Measurements from ENCODE around the gene PPP1R12C.

PPP1R12C gene

DNA sequence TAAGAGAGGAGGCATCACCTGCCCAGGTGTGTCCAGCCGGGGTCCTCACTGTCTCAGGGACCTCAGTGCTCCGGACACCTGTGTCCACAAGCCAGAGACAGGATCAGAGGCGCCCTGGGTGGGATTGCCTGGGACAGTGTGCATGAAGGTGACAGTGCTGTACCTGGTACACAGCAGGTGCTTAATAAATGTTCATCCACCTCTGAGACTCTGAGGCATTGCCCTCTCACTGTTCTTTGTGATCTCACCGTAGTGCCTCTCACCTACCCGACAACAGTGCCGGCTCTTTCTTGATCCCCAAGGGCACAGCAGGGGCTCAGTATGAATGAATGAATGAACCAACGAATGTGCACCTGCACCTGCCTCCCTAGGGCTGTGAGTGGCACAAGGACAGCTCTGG, 63.7 kb downstream of the PPP1R12C start:
- no peaks in the 10 kb centered on the region for H3K27me3 ChIP-seq (ENCODE audit: control insufficient read depth, insufficient read depth, low read length)
- no peak overlapping the region for H3K9ac ChIP-seq (ENCODE audit: low read depth, low read length)
- H3K4me3 ChIP-seq (ENCODE audit: low read depth, low read length), result no peak overlapping the region
- peaks cover 37% of the 10 kb centered on the region for H3K36me3 ChIP-seq (ENCODE audit: control insufficient read depth, insufficient read depth, low read length)
- no peaks in the 10 kb centered on the region for H3K9me3 ChIP-seq (ENCODE audit: control insufficient read depth, insufficient read depth, low read length)
- no peaks in the 10 kb centered on the region for H3K4me1 ChIP-seq (ENCODE audit: control insufficient read depth, insufficient read depth, low read length)

DNA sequence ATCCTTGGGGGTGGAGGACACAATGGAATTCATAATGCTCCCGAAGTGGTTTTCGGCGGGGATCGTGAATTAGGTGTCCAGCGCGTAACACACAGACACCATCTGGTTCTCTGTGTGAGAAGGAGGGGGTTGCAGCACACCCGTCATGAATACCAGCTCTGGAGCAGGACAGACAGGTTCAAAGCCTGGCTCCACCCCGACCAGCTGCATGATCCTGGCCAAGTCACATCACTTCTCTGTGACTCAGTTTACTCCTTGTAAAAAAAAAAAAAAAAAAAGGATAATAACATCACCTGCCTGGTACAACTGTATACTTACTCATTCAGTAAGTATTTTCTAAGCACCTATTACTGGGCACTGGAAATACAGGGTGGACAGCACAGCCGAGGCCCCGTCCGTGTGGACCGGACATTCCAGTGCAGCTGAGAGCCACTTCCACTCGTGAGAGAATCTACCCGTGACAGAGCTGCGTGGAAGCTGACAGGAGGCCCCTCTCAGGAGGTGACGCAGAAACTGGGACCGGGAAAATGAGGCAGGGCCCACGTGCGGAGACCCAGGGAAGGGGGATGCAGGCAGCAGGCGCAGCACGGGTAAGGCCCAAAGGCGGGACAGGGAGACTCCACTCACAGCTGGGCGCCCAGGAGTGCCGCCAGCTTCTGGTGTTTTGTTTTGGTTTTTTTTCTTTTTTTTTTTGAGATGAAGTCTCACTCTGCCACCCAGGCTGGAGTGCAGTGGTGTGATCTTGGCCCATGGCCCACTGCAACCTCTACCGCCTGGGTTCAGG, 66.5 kb downstream of the PPP1R12C start:
- peaks cover 58% of the 10 kb centered on the region for H3K36me3 ChIP-seq (ENCODE audit: control insufficient read depth, insufficient read depth, low read length)
- no peaks in the 10 kb centered on the region for H3K9me3 ChIP-seq (ENCODE audit: control insufficient read depth, insufficient read depth, low read length)
- no peaks in the 10 kb centered on the region for H3K27me3 ChIP-seq (ENCODE audit: control insufficient read depth, insufficient read depth, low read length)
- H3K4me3 ChIP-seq (ENCODE audit: low read depth, low read length), result no peak overlapping the region
- no peaks in the 10 kb centered on the region for H3K4me1 ChIP-seq (ENCODE audit: control insufficient read depth, insufficient read depth, low read length)
- no peak overlapping the region for H3K9ac ChIP-seq (ENCODE audit: low read depth, low read length)

DNA sequence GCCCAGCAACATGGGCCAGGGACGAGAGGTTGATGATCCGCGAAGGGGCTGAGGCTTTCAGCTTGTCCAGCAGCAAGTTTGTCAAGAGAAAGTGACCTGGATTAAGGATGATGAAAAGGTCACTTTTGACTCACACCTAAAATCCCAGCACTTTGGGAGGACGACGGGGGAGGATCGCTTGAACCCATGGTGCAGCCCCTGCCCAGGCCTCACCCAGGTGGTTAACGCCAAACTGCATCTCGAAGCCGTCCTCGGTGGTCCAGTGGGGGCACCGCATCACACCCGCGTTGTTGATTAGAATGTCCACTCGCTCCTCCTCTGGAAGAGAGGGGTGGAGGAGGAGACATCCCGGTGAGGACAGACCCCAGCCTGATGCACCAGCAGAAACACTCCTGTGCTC, 69.0 kb downstream of the PPP1R12C start:
- H3K4me3 ChIP-seq (ENCODE audit: low read depth, low read length), result no peak overlapping the region
- H3K36me3 ChIP-seq (ENCODE audit: control insufficient read depth, insufficient read depth, low read length), result peaks cover 63% of the 10 kb centered on the region
- no peaks in the 10 kb centered on the region for H3K9me3 ChIP-seq (ENCODE audit: control insufficient read depth, insufficient read depth, low read length)
- H3K9ac ChIP-seq (ENCODE audit: low read depth, low read length), result no peak overlapping the region
- no peaks in the 10 kb centered on the region for H3K4me1 ChIP-seq (ENCODE audit: control insufficient read depth, insufficient read depth, low read length)
- H3K27me3 ChIP-seq (ENCODE audit: control insufficient read depth, insufficient read depth, low read length), result no peaks in the 10 kb centered on the region

DNA sequence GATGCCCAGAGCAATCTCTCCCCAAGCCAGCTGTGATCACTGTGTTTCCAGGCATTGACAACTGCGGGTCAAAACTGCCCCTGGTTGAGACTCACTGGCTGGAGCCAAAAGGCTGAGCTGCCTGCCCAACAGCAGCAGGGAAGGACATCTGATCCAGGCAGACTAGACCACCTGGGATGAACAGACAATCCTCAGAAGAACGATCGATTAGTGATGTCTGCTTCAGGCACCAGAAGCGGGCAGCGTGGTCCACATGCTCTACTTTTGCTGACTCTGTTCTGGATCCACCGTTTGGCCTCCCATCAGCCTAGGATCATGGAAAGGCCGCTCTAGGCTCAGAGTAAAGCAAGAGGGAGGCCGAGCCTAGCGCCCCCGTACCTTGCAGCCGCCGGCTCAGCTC, 69.5 kb downstream of the PPP1R12C start:
- Histone ChIP-seq H3K9me3 (ENCODE audit: control insufficient read depth, insufficient read depth, low read length) (no peaks in the 10 kb centered on the region), H3K27me3 (ENCODE audit: control insufficient read depth, insufficient read depth, low read length) (no peaks in the 10 kb centered on the region), H3K4me3 (ENCODE audit: low read depth, low read length) (no peak overlapping the region), H3K36me3 (ENCODE audit: control insufficient read depth, insufficient read depth, low read length) (peaks cover 64% of the 10 kb centered on the region), H3K4me1 (ENCODE audit: control insufficient read depth, insufficient read depth, low read length) (no peaks in the 10 kb centered on the region), H3K9ac (ENCODE audit: low read depth, low read length) (no peak overlapping the region)

DNA sequence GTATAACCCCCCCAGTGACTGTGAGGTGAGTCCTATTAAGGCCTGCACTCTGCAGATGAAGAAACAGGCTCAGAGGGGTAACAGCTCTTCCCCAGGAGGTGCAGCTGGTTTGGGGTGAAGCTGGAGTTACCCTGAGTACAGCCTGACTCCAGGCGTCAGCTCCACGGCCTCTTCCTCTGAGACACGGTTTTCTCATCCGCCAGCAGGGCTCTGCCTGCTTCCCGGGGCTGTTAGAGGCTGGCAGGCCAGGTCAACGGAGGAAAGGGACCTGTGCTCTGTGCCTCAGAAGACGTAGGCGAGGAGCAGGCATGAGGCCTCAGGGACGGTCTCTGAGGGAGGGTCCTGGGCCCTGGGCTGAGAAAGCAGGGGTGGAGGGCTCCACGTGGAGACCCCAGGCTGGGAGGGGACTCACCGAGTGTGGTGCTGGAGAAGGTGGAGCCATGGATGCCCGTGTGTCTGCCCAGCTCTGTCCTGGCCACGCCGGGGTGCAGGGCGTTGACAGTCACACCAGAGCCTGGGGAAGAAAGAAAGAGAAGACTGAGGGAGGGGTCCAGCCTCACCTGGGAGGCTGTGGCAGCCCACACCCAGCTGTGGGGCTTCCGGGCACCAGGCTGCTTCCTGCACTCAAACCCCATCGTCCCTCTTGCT, 70.3 kb downstream of the PPP1R12C start:
- H3K4me3 ChIP-seq (ENCODE audit: low read depth, low read length), result no peak overlapping the region
- no peaks in the 10 kb centered on the region for H3K27me3 ChIP-seq (ENCODE audit: control insufficient read depth, insufficient read depth, low read length)
- no peaks in the 10 kb centered on the region for H3K9me3 ChIP-seq (ENCODE audit: control insufficient read depth, insufficient read depth, low read length)
- peaks cover 64% of the 10 kb centered on the region for H3K36me3 ChIP-seq (ENCODE audit: control insufficient read depth, insufficient read depth, low read length)
- H3K4me1 ChIP-seq (ENCODE audit: control insufficient read depth, insufficient read depth, low read length), result no peaks in the 10 kb centered on the region
- H3K9ac ChIP-seq (ENCODE audit: low read depth, low read length), result no peak overlapping the region

DNA sequence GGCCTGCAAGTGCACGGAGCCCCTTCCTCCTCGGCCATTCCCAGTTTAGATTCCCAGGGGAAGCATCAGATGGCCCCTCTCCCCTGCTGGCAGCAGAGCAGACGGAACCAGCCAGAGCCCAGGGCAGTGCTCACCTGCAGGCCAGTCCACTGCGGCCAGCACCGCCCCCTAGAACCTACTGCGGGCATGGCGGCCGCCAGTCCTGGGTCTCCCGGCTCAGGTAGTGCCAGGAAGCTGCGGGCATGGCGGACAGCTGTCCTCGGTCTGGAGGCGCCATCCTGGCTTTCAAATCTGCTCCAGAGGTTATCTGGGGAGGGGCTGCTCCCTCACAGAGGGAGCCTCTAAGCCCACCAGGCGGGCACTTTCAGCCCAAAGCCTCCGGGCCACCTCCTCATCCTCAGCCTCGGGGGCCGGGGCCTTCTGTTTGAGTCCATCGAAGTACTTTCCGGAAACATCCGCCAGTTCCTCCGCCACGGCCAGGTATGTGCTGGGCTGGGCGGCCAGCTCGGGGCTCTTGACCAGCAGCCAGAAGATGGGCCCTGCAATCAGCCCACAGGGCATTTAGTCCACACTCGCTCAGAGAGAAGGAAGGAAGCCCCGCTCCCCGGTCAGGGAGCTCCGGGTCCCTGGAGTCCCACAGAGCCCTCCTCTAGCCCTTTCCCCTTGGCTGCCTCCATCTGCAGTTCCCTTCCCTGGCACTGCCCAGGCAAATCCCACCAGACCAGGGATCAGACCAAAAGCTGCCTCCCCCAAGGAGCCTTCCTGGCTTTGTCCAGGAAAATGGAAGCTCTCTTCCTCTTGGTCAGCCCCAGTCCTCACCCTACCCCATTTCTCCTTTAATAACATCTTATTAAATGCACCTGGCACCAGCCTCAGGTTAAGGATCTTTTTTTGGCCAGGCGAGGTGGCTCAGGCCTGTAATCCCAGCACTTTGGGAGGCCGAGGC, 72.4 kb downstream of the PPP1R12C start:
- Histone ChIP-seq H3K9me3 (ENCODE audit: control insufficient read depth, insufficient read depth, low read length) (no peaks in the 10 kb centered on the region), H3K4me1 (ENCODE audit: control insufficient read depth, insufficient read depth, low read length) (no peaks in the 10 kb centered on the region), H3K9ac (ENCODE audit: low read depth, low read length) (no peak overlapping the region), H3K36me3 (ENCODE audit: control insufficient read depth, insufficient read depth, low read length) (peaks cover 56% of the 10 kb centered on the region), H3K27me3 (ENCODE audit: control insufficient read depth, insufficient read depth, low read length) (no peaks in the 10 kb centered on the region), H3K4me3 (ENCODE audit: low read depth, low read length) (no peak overlapping the region)

DNA sequence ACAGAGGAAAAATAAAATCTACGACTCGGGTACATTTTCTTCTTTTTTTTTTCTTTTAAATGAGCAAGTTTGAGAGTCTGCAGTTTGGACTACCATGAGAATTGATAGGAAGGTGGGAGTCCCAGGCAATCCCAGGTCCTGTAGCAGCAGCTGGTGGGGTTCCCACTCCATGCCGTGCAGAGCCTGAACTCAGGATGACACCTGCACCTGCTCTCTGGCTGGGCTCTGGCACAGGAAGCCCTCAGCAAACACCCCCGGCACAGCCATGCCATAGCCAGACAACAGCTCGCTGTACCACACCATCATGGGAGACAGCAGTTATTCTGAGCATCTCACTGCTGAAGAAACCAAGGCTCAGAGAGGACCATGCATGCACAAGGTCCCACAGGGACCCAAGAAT, 73.2 kb downstream of the PPP1R12C start:
- peaks cover 53% of the 10 kb centered on the region for H3K36me3 ChIP-seq (ENCODE audit: control insufficient read depth, insufficient read depth, low read length)

DNA sequence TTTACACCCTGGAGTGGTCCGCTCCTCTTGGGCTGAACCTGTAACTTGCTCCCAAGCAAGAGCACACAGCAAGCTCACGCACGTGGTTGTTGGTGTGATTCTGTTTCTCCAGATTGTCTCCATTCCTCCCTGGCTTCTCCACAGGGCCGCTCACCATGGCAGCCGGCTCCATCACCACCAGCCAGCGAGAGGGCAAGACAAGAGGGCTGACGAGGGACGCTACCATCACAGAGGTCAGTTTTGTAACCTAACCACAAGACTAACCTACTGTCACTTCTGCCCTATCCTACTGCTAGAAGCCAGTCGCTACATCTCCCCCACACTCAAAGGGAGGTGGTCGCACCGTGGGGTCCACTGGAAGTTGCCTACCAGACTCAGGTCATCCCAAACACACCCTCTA, 74.7 kb downstream of the PPP1R12C start:
- H3K36me3 ChIP-seq (ENCODE audit: control insufficient read depth, insufficient read depth, low read length), result peaks cover 37% of the 10 kb centered on the region
- no peaks in the 10 kb centered on the region for H3K4me1 ChIP-seq (ENCODE audit: control insufficient read depth, insufficient read depth, low read length)
- H3K9ac ChIP-seq (ENCODE audit: low read depth, low read length), result no peak overlapping the region
- no peaks in the 10 kb centered on the region for H3K9me3 ChIP-seq (ENCODE audit: control insufficient read depth, insufficient read depth, low read length)
- no peaks in the 10 kb centered on the region for H3K27me3 ChIP-seq (ENCODE audit: control insufficient read depth, insufficient read depth, low read length)
- H3K4me3 ChIP-seq (ENCODE audit: low read depth, low read length), result no peak overlapping the region

More for the DNA sequence above, 73.2 kb downstream of the PPP1R12C start:
- H3K4me1 ChIP-seq (ENCODE audit: control insufficient read depth, insufficient read depth, low read length), result no peaks in the 10 kb centered on the region
- H3K9ac ChIP-seq (ENCODE audit: low read depth, low read length), result no peak overlapping the region
- H3K27me3 ChIP-seq (ENCODE audit: control insufficient read depth, insufficient read depth, low read length), result no peaks in the 10 kb centered on the region
- H3K9me3 ChIP-seq (ENCODE audit: control insufficient read depth, insufficient read depth, low read length), result no peaks in the 10 kb centered on the region
- H3K4me3 ChIP-seq (ENCODE audit: low read depth, low read length), result no peak overlapping the region

DNA sequence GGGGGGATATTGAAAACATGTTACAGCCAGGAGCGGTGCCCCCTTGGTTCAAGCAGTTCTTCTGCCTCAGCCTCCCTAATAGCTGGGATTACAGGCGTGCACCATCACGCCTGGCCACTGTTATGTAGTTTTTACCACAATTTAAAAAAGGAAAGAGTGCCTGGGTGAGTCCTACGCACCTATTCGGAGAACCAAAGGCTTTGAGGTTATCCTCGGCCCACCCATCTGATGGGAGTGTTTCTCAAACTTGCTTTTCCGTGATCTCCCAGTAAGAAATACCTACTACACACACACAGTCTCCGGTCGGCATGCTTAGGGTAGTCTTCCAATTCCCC, 75.1 kb downstream of the PPP1R12C start:
- peaks cover 34% of the 10 kb centered on the region for H3K36me3 ChIP-seq (ENCODE audit: control insufficient read depth, insufficient read depth, low read length)
- H3K9ac ChIP-seq (ENCODE audit: low read depth, low read length), result no peak overlapping the region
- no peaks in the 10 kb centered on the region for H3K4me1 ChIP-seq (ENCODE audit: control insufficient read depth, insufficient read depth, low read length)
- no peaks in the 10 kb centered on the region for H3K27me3 ChIP-seq (ENCODE audit: control insufficient read depth, insufficient read depth, low read length)
- H3K4me3 ChIP-seq (ENCODE audit: low read depth, low read length), result no peak overlapping the region
- no peaks in the 10 kb centered on the region for H3K9me3 ChIP-seq (ENCODE audit: control insufficient read depth, insufficient read depth, low read length)

DNA sequence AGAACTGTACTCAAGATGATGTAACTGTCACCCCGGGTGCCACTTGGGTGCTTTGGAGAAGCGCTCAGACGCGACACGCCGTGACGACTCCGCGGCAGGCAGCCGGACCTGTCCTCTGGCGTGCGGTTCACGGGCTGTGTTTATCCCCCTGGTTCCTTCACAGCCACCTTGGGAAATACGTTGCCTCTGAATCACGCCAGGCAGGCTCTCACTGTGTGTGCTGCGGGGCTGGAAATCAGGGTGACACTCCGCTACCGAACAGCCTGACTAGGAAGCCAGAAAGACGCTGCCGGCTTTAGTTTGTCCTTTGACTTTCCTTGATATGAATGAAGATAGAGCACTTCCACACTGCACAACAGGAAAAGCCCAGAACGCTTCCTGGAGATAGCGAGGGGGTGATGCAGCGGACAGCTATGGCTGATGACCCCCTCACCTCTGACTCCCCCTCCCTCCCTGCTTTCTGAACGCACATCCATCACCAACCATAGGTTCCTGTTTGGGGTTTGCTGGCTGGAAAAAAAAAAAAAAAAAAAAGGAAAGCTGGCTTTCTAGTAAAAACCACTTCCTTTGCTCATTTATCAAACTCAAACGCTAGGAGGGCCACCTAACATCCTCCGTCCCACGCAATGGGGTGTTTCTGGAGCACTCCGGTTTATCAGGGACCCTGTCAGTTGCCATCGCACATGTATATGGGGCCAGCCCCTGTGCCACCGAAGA, 75.7 kb downstream of the PPP1R12C start:
- Histone ChIP-seq H3K4me1 (ENCODE audit: control insufficient read depth, insufficient read depth, low read length) (no peaks in the 10 kb centered on the region), H3K9me3 (ENCODE audit: control insufficient read depth, insufficient read depth, low read length) (no peaks in the 10 kb centered on the region), H3K9ac (ENCODE audit: low read depth, low read length) (no peak overlapping the region), H3K4me3 (ENCODE audit: low read depth, low read length) (no peak overlapping the region), H3K27me3 (ENCODE audit: control insufficient read depth, insufficient read depth, low read length) (no peaks in the 10 kb centered on the region), H3K36me3 (ENCODE audit: control insufficient read depth, insufficient read depth, low read length) (peaks cover 28% of the 10 kb centered on the region)

DNA sequence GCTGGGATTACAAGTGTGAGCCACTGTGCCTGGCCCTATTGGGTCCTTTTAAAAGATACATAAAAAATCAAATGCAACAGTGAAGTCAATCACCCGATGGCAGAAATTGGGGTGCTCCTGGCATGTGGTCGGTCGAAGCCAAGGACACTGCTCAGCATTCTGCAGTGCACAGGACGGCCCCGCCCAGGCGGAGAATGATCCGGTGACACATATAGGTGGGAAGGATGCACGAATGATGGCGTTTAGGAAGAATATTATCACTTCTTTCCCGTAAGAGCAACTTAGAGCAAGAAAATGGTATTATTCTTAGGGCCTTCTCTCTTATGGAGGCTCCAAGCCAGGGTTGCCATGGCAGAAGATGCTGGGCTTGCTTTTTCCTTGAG, 76.2 kb downstream of the PPP1R12C start:
- H3K36me3 ChIP-seq (ENCODE audit: control insufficient read depth, insufficient read depth, low read length), result peaks cover 24% of the 10 kb centered on the region
- no peaks in the 10 kb centered on the region for H3K27me3 ChIP-seq (ENCODE audit: control insufficient read depth, insufficient read depth, low read length)
- no peak overlapping the region for H3K9ac ChIP-seq (ENCODE audit: low read depth, low read length)
- no peak overlapping the region for H3K4me3 ChIP-seq (ENCODE audit: low read depth, low read length)
- H3K9me3 ChIP-seq (ENCODE audit: control insufficient read depth, insufficient read depth, low read length), result no peaks in the 10 kb centered on the region
- H3K4me1 ChIP-seq (ENCODE audit: control insufficient read depth, insufficient read depth, low read length), result no peaks in the 10 kb centered on the region
